GM19452 (cell line): ENCODE data around the gene APPL2.
"Not testable (repeated sequence)": the region's sequence is repeated elsewhere in the genome, so short reads cannot be mapped to it uniquely, and the experiment has no call there.

ENCODE experiments used
- ATAC-seq: cut with Tn5 transposase; IDR thresholded peaks from one replicate; pipeline ENCODE4 v1.9.1; 2021; ENCODE audit not compliant: unreplicated experiment

The APPL2 gene

GRCh38 chr12:105198961-105199360 is 37.0 kb downstream of the APPL2 start:
- no peak for ATAC-seq

- no peak for ATAC-seq
These were observed 39.9 kb downstream of the APPL2 start for GRCh38 chr12:105196090-105196489.

- no peak for ATAC-seq
These were observed 41.0 kb downstream of the APPL2 start for GRCh38 chr12:105194947-105195346.

GRCh38 chr12:105192624-105193225 is 43.2 kb downstream of the APPL2 start:
- ATAC-seq: no peak

- no peak for ATAC-seq
These were observed 45.4 kb downstream of the APPL2 start for GRCh38 chr12:105190530-105190929.

- ATAC-seq: no peak
These were observed 46.7 kb downstream of the APPL2 start for GRCh38 chr12:105189293-105189692.

GRCh38 chr12:105183976-105184375 is 52.0 kb downstream of the APPL2 start:
- not testable (repeated sequence) for ATAC-seq

GRCh38 chr12:105183406-105183805 is 52.6 kb downstream of the APPL2 start:
- ATAC-seq: not testable (repeated sequence)

GRCh38 chr12:105179114-105179513 is 56.9 kb downstream of the APPL2 start:
- not testable (repeated sequence) for ATAC-seq

GRCh38 chr12:105177208-105177607 is 58.8 kb downstream of the APPL2 start:
- no peak for ATAC-seq

- ATAC-seq: no peak
These were observed 60.5 kb downstream of the APPL2 start for GRCh38 chr12:105175397-105175990.

GRCh38 chr12:105171691-105172436 is 64.1 kb downstream of the APPL2 start:
- ATAC-seq: no peak

GRCh38 chr12:105170139-105170538 is 65.8 kb downstream of the APPL2 start:
- ATAC-seq: no peak

- ATAC-seq: no peak
These were observed 68.0 kb downstream of the APPL2 start for GRCh38 chr12:105168006-105168405.

GRCh38 chr12:105167346-105167745 is 68.6 kb downstream of the APPL2 start:
- no peak for ATAC-seq

GRCh38 chr12:105166736-105167135 is 69.2 kb downstream of the APPL2 start:
- no peak for ATAC-seq

GRCh38 chr12:105164068-105164467 is 71.9 kb downstream of the APPL2 start:
- ATAC-seq: no peak

GRCh38 chr12:105162174-105162573 is 73.8 kb downstream of the APPL2 start:
- ATAC-seq: no peak

- ATAC-seq: no peak
These were observed 77.1 kb downstream of the APPL2 start for GRCh38 chr12:105158876-105159275.

GRCh38 chr12:105157606-105158005 is 78.4 kb downstream of the APPL2 start:
- ATAC-seq: no peak

- no peak for ATAC-seq
These were observed 79.7 kb downstream of the APPL2 start for GRCh38 chr12:105156260-105156659.

GRCh38 chr12:105142259-105142658 is 93.7 kb downstream of the APPL2 start:
- no peak for ATAC-seq
